Prostate gland (tissue), 2 donors: Measurements from ENCODE around the gene PHEX. TPM values are rescaled to one million over a fixed set of nuclear protein-coding genes. Genes with fewer than 3 reads are reported as not detected.

Source experiments
- DNase-seq: peaks from one replicate; pipeline ENCODE4 v3.0.0-alpha.2; 2019; ENCODE audit warnings: low spot score
- H3K27ac ChIP-seq, 2 donors: fragments of 200-600 bp; sonication (generic); 2 replicates each; pipeline ENCODE4 v1.5.1; 2017 to 2019
- H3K27me3 ChIP-seq: fragments of 200-600 bp; sonication (generic); replicated peaks from 2 replicates; pipeline ENCODE4 v1.5.1; 2019; ENCODE audit not compliant: insufficient read depth
- H3K36me3 ChIP-seq, 2 donors: fragments of 200-600 bp; sonication (generic); 1 replicate in 1 of 2; 2 replicates in 1 of 2; pipeline versions ENCODE4 v1.5.1 to v1.8.1; 2017 to 2019
- H3K4me1 ChIP-seq: fragments of 200-600 bp; sonication (generic); replicated peaks from 2 replicates; pipeline ENCODE4 v1.5.1; 2019
- H3K4me3 ChIP-seq, 2 donors: fragments of 200-600 bp; sonication (generic); 2 replicates each; pipeline ENCODE4 v1.5.1; 2017 to 2019
- H3K9me3 ChIP-seq: fragments of 200-600 bp; sonication (generic); 2 replicates; pipeline ENCODE4 v1.5.1; 2017
- CTCF ChIP-seq, 4 experiments: fragments of 200-600 bp in 2 of 4; fragments of 450-650 bp in 2 of 4; sonication (generic) in 2 of 4; IDR thresholded peaks; 1 replicate in 3 of 4; 2 replicates in 1 of 4; pipeline ENCODE4 v1.5.1; 2016 to 2019; ENCODE audit warnings: antibody characterized with exemption in 4 of 4, mild to moderate bottlenecking in 2 of 4, moderate library complexity in 2 of 4
- POLR2A ChIP-seq: fragments of 450-650 bp; IDR thresholded peaks from one replicate; pipeline ENCODE4 v1.6.1; 2016; ENCODE audit warnings: antibody characterized with exemption, mild to moderate bottlenecking
- POLR2AphosphoS5 ChIP-seq: sonication (generic); formaldehyde crosslinking; IDR thresholded peaks from one replicate; pipeline ENCODE4 v1.6.1; 2017; ENCODE audit warnings: antibody characterized with exemption
- WGBS: methylation state at CpG from one replicate; pipeline ENCODE4 v1.1.5; 2018; 5-methylcytosine and 5-hydroxymethylcytosine counted together
- intact Hi-C: fragments of 100-400 bp; cut with DNase I; formaldehyde crosslinking; loops from one replicate; pipeline ENCODE4 v1.14.2; 2022
- total RNA-seq, 2 donors: library from RNA; depleted of rRNA; stranded (reverse); fragments of >200 nt; gene quantifications; one replicate each; pipeline ENCODE4 v1.1.0, GENCODE V29; 2016

PHEX gene
- total RNA-seq, 2 donors from 2014 or later: 0.34 to 0.82 TPM

- Histone ChIP-seq H3K27me3 (no peaks in the 10 kb centered on the region), H3K36me3 (no peaks in the 10 kb centered on the region), H3K9me3 (no peaks in the 10 kb centered on the region), H3K27ac (no peak overlapping the region), H3K4me3 (no peak overlapping the region), H3K4me1 (no peaks in the 10 kb centered on the region)
- 95% methylated on average over 1 of the region's 1 CpG for WGBS
- TF ChIP-seq POLR2A (no peak), POLR2AphosphoS5 (no peak), CTCF (IDR thresholded peaks at IDR 0.05) (no peak)
- intact Hi-C loops: no loop called here
- DNase-seq: no peak
Observed at GRCh38 chrX:22247169-22247568, 215.0 kb downstream of the PHEX start.

- WGBS: 72% methylated on average over 3 of the region's 3 CpGs
- H3K36me3 ChIP-seq: no peaks in the 10 kb centered on the region
- no peaks in the 10 kb centered on the region for H3K9me3 ChIP-seq
- no peak for TF ChIP-seq CTCF (IDR thresholded peaks at IDR 0.05)
- no peak for TF ChIP-seq POLR2A
- no peak for TF ChIP-seq POLR2AphosphoS5
- H3K27me3 ChIP-seq: no peaks in the 10 kb centered on the region
- DNase-seq: no peak
- no peak overlapping the region for H3K4me3 ChIP-seq
- no peak overlapping the region for H3K27ac ChIP-seq
- no peaks in the 10 kb centered on the region for H3K4me1 ChIP-seq
- intact Hi-C loops: no loop called here
Observed at GRCh38 chrX:22248401-22248800, 216.3 kb downstream of the PHEX start.

- 61% methylated on average over 2 of the region's 2 CpGs for WGBS
- TF ChIP-seq POLR2AphosphoS5 (no peak), CTCF (IDR thresholded peaks at IDR 0.05) (no peak)
- intact Hi-C loops: no loop called here
- H3K27me3 ChIP-seq: no peaks in the 10 kb centered on the region
- no peaks in the 10 kb centered on the region for H3K36me3 ChIP-seq
- no peak overlapping the region for H3K4me3 ChIP-seq
- no peaks in the 10 kb centered on the region for H3K9me3 ChIP-seq
- no peak for DNase-seq
- no peak overlapping the region for H3K27ac ChIP-seq
- no peaks in the 10 kb centered on the region for H3K4me1 ChIP-seq
Observed at GRCh38 chrX:22249371-22249770, 217.2 kb downstream of the PHEX start.

- intact Hi-C loops: no loop called here
- no peaks in the 10 kb centered on the region for H3K36me3 ChIP-seq
- H3K27me3 ChIP-seq: no peaks in the 10 kb centered on the region
- H3K4me1 ChIP-seq: no peaks in the 10 kb centered on the region
- H3K4me3 ChIP-seq: no peak overlapping the region
- H3K9me3 ChIP-seq: no peaks in the 10 kb centered on the region
- 57% methylated on average over 6 of the region's 6 CpGs for WGBS
- no peak overlapping the region for H3K27ac ChIP-seq
- TF ChIP-seq CTCF (IDR thresholded peaks at IDR 0.05) (no peak), POLR2A (no peak), POLR2AphosphoS5 (no peak)
- no peak for DNase-seq
Observed at GRCh38 chrX:22268706-22269105, 236.6 kb downstream of the PHEX start.

GRCh38 chrX:22272613-22273012 lies 240.5 kb downstream of the PHEX start, which contains the start of gene CBLL2:
Gene CBLL2 (plus strand): TSS chrX:22272913. CDS start chrX:22272992, 79 bp downstream.
- H3K4me1 ChIP-seq: no peaks in the 10 kb centered on the region
- intact Hi-C loops: no loop called here
- DNase-seq: no peak
- no peak for TF ChIP-seq POLR2A
- no peak for TF ChIP-seq CTCF (IDR thresholded peaks at IDR 0.05)
- TF ChIP-seq POLR2AphosphoS5: no peak
- WGBS: 84% methylated on average over 11 of the region's 13 CpGs
- H3K9me3 ChIP-seq: no peaks in the 10 kb centered on the region
- H3K27ac ChIP-seq: no peak within 1 kb of the TSS
- H3K27me3 ChIP-seq: no peaks in the 10 kb centered on the region
- H3K4me3 ChIP-seq: no peak within 1 kb of the TSS
- no peaks in the 10 kb centered on the region for H3K36me3 ChIP-seq
